Activated CD8-positive, alpha-beta T cell treated with anti-CD3 and anti-CD28 coated beads, Interleukin-2, amount 10 ng/mL, durations not matched to agents 7 days and 5 days (primary cell): ENCODE data around the gene PMAIP1. TPM values are rescaled to one million over a fixed set of nuclear protein-coding genes. Genes with fewer than 3 reads are reported as not detected.

Experiments
- ATAC-seq: fragments of 150-1000 bp; cut with Tn5 transposase; one replicate; pipeline ENCODE4 v1.10.0; 2021; ENCODE audit warnings: moderate library complexity
- CTCF ChIA-PET: fragments of 350-600 bp; sonication (Branson Sonifier 250); formaldehyde crosslinking; loops from one replicate; lab custom pipeline; 2021; ENCODE audit warnings: antibody characterized with exemption; lab: Charles Lee
- POLR2A ChIA-PET: fragments of 350-600 bp; sonication (Branson Sonifier 250); formaldehyde crosslinking; loops from one replicate; lab custom pipeline; 2021; ENCODE audit warnings: antibody characterized with exemption; lab: Charles Lee
- DNase-seq: peaks from one replicate; pipeline ENCODE4 v3.0.0-alpha.2; 2020
- H3K27ac Mint-ChIP-seq: one replicate; pipeline ENCODE4 v1.8.0; 2021; ENCODE audit warnings: mild to moderate bottlenecking, mixed read lengths
- H3K27me3 Mint-ChIP-seq: one replicate; pipeline ENCODE4 v1.8.0; 2021; ENCODE audit warnings: low read depth, mixed read lengths
- H3K36me3 Mint-ChIP-seq: one replicate; pipeline ENCODE4 v1.8.0; 2021; ENCODE audit warnings: low read depth, mixed read lengths
- H3K4me1 Mint-ChIP-seq: one replicate; pipeline ENCODE4 v1.8.0; 2021; ENCODE audit warnings: low read depth, mixed read lengths
- H3K4me3 Mint-ChIP-seq: one replicate; pipeline ENCODE4 v1.8.0; 2021; ENCODE audit warnings: mild to moderate bottlenecking, mixed read lengths
- H3K9me3 Mint-ChIP-seq: one replicate; pipeline ENCODE4 v1.8.0; 2022; ENCODE audit warnings: mixed read lengths; ENCODE audit not compliant: insufficient read depth
- total RNA-seq, 2 experiments: library from RNA; stranded (reverse); gene quantifications; one replicate each; pipeline ENCODE4 v1.2.3, GENCODE V29; 2021

The PMAIP1 gene
- total RNA-seq, 2 experiments from 2014 or later = 26.4 to 30.5 TPM

- H3K36me3 Mint-ChIP-seq = no peaks in the 10 kb centered on the region
- H3K4me3 Mint-ChIP-seq = no peak overlapping the region
- ChIA-PET POLR2A (no interaction called here), CTCF (no interaction called here)
- H3K9me3 Mint-ChIP-seq = no peaks in the 10 kb centered on the region
- H3K27ac Mint-ChIP-seq = no peak overlapping the region
- H3K4me1 Mint-ChIP-seq = no peaks in the 10 kb centered on the region
- peaks cover 21% of the 10 kb centered on the region for H3K27me3 Mint-ChIP-seq
- DNase-seq = no peak
- no peak for ATAC-seq
Measured at GRCh38 chr18:59938676-59939075, 38.9 kb downstream of the PMAIP1 start.

- Mint-ChIP-seq H3K36me3 (no peaks in the 10 kb centered on the region), H3K4me3 (no peak overlapping the region), H3K27me3 (peaks cover 19% of the 10 kb centered on the region), H3K9me3 (no peaks in the 10 kb centered on the region), H3K4me1 (no peaks in the 10 kb centered on the region), H3K27ac (no peak overlapping the region)
- POLR2A ChIA-PET = no interaction called here
- DNase-seq (no peak), ATAC-seq (no peak)
- CTCF ChIA-PET = no interaction called here
Measured at GRCh38 chr18:59939127-59939526, 39.3 kb downstream of the PMAIP1 start.

GRCh38 chr18:59940068-59940467, 40.3 kb downstream of the PMAIP1 start:
- Mint-ChIP-seq H3K27ac (no peak overlapping the region), H3K4me1 (no peaks in the 10 kb centered on the region), H3K9me3 (no peaks in the 10 kb centered on the region), H3K4me3 (no peak overlapping the region), H3K27me3 (peaks cover 17% of the 10 kb centered on the region), H3K36me3 (no peaks in the 10 kb centered on the region)
- DNase-seq (no peak), ATAC-seq (no peak)
- ChIA-PET CTCF (no interaction called here), POLR2A (no interaction called here)

- CTCF ChIA-PET = interaction anchor here (1.0 kb wide), 1 partner anchor 21 kb away, joined by 3 read pairs; no protein-coding TSS in a partner anchor
- ATAC-seq = no peak
Measured at GRCh38 chr18:59941331-59941730, 41.5 kb downstream of the PMAIP1 start.

GRCh38 chr18:59942601-59943000, 42.8 kb downstream of the PMAIP1 start:
- Mint-ChIP-seq H3K9me3 (no peaks in the 10 kb centered on the region), H3K4me1 (no peaks in the 10 kb centered on the region), H3K27me3 (peaks cover 18% of the 10 kb centered on the region), H3K36me3 (no peaks in the 10 kb centered on the region), H3K4me3 (no peak overlapping the region), H3K27ac (no peak overlapping the region)
- ChIA-PET CTCF (interaction anchor here (0.6 kb wide), 1 partner anchor 837 kb away, joined by 3 read pairs; no protein-coding TSS in a partner anchor), POLR2A (no interaction called here)
- ATAC-seq = no peak
- DNase-seq = no peak

More at GRCh38 chr18:59941331-59941730, 41.5 kb downstream of the PMAIP1 start:
- Mint-ChIP-seq H3K36me3 (no peaks in the 10 kb centered on the region), H3K4me1 (no peaks in the 10 kb centered on the region), H3K27me3 (peaks cover 16% of the 10 kb centered on the region), H3K4me3 (no peak overlapping the region), H3K27ac (no peak overlapping the region), H3K9me3 (no peaks in the 10 kb centered on the region)
- POLR2A ChIA-PET = no interaction called here
- DNase-seq = no peak

GRCh38 chr18:59945544-59945943, 45.7 kb downstream of the PMAIP1 start:
- Mint-ChIP-seq H3K36me3 (no peaks in the 10 kb centered on the region), H3K4me3 (no peak overlapping the region), H3K9me3 (no peaks in the 10 kb centered on the region), H3K27ac (no peak overlapping the region), H3K4me1 (peaks cover 3% of the 10 kb centered on the region), H3K27me3 (peaks cover 16% of the 10 kb centered on the region)
- no peak for DNase-seq
- ChIA-PET POLR2A (interaction anchor here (0.7 kb wide), 1 partner anchor 8 kb away, joined by 3 read pairs; no protein-coding TSS in a partner anchor), CTCF (no interaction called here)
- ATAC-seq = no peak

GRCh38 chr18:59950215-59950944, 50.6 kb downstream of the PMAIP1 start:
- H3K9me3 Mint-ChIP-seq = no peaks in the 10 kb centered on the region
- ChIA-PET CTCF (no interaction called here), POLR2A (no interaction called here)
- H3K4me1 Mint-ChIP-seq = peaks cover 8% of the 10 kb centered on the region
- H3K4me3 Mint-ChIP-seq = no peak overlapping the region
- no peak overlapping the region for H3K27ac Mint-ChIP-seq
- H3K27me3 Mint-ChIP-seq = peaks cover 17% of the 10 kb centered on the region
- H3K36me3 Mint-ChIP-seq = no peaks in the 10 kb centered on the region
- ATAC-seq (no peak), DNase-seq (no peak)

GRCh38 chr18:59951591-59951990, 51.8 kb downstream of the PMAIP1 start:
- peaks cover 8% of the 10 kb centered on the region for H3K4me1 Mint-ChIP-seq
- H3K27me3 Mint-ChIP-seq = peaks cover 20% of the 10 kb centered on the region
- no peaks in the 10 kb centered on the region for H3K36me3 Mint-ChIP-seq
- ChIA-PET POLR2A (no interaction called here), CTCF (interaction anchor here (0.6 kb wide), 1 partner anchor 113 kb away, joined by 3 read pairs; no protein-coding TSS in a partner anchor)
- no peaks in the 10 kb centered on the region for H3K9me3 Mint-ChIP-seq
- H3K4me3 Mint-ChIP-seq = no peak overlapping the region
- no peak overlapping the region for H3K27ac Mint-ChIP-seq
- DNase-seq = no peak
- no peak for ATAC-seq

GRCh38 chr18:59952283-59953007, 52.6 kb downstream of the PMAIP1 start:
- no peak overlapping the region for H3K4me3 Mint-ChIP-seq
- H3K4me1 Mint-ChIP-seq = peaks cover 8% of the 10 kb centered on the region
- ATAC-seq (no peak), DNase-seq (no peak)
- no peak overlapping the region for H3K27ac Mint-ChIP-seq
- POLR2A ChIA-PET = interaction anchor here (1.9 kb wide), 1 partner anchor 52 kb away, joined by 10 read pairs; no protein-coding TSS in a partner anchor
- H3K27me3 Mint-ChIP-seq = peaks cover 21% of the 10 kb centered on the region
- CTCF ChIA-PET = interaction anchor here (0.6 kb wide), 2 partner anchors 114 to 520 kb away, joined by 3 read pairs; no protein-coding TSS in a partner anchor
- H3K9me3 Mint-ChIP-seq = no peaks in the 10 kb centered on the region
- H3K36me3 Mint-ChIP-seq = no peaks in the 10 kb centered on the region

Other genes with a start within 250 kb of the PMAIP1 start
- gene CCBE1, start 202.6 kb upstream of the PMAIP1 start, total RNA-seq = not detected